Endothelial cell of umbilical vein (primary cell): ENCODE data around the gene CTDSPL. TPM values are rescaled to one million over a fixed set of nuclear protein-coding genes. Genes with fewer than 3 reads are reported as not detected.

Source experiments
- BruUV-seq: library from RNA; stranded (reverse); fragments of 400-500 nt; replicated peaks from 2 replicates; lab custom pipeline; 2021; lab: Mats Ljungman, UMichigan
- CTCF ChIA-PET: fragments of 300-600, 350-600 bp; sonication (Branson Sonifier 250); formaldehyde crosslinking; loops from one replicate; lab custom pipeline; 2021; ENCODE audit warnings: antibody characterized with exemption, inconsistent platforms; lab: Charles Lee
- POLR2A ChIA-PET: fragments of 300-600, 350-600 bp; sonication (Branson Sonifier 250); formaldehyde crosslinking; loops from one replicate; lab custom pipeline; 2021; ENCODE audit warnings: antibody characterized with exemption, inconsistent platforms; lab: Charles Lee
- DNase-seq: peaks from one replicate; pipeline ENCODE4 v3.0.0-alpha.2; 2011; ENCODE audit warnings: low read depth, low spot score
- FAIRE-seq: peaks from 2 replicates; lab custom pipeline; 2011; peaks lifted over from hg19 to GRCh38; lab: Jason Lieb, UNC
- H2AFZ ChIP-seq: 2 replicates; pipeline ENCODE4 v1.6.0; 2012; ENCODE audit warnings: low read depth, low read length, control low read depth, inconsistent platforms
- H3K27ac ChIP-seq: 2 replicates; pipeline ENCODE4 v1.5.1; 2011; ENCODE audit warnings: low read depth, mild to moderate bottlenecking, control low read depth, low read length, moderate library complexity; ENCODE audit not compliant: insufficient read depth
- H3K27me3 ChIP-seq, 2 experiments: 2 replicates each; pipeline versions ENCODE4 v1.6.0 to v1.6.1; 2011; ENCODE audit warnings: low read length in 2 of 2, mixed read lengths in 1 of 2; ENCODE audit not compliant: control insufficient read depth in 2 of 2, insufficient read depth in 2 of 2
- H3K36me3 ChIP-seq, 2 experiments: 2 replicates in 1 of 2; 3 replicates in 1 of 2; pipeline ENCODE4 v1.5.1; 2011; ENCODE audit warnings: low read length in 2 of 2, mild to moderate bottlenecking in 1 of 2, moderate library complexity in 1 of 2; ENCODE audit not compliant: control insufficient read depth in 2 of 2, insufficient read depth in 2 of 2; ENCODE audit errors: extremely low read depth in 1 of 2
- H3K4me1 ChIP-seq: 3 replicates; pipeline ENCODE4 v1.5.1; 2011; ENCODE audit warnings: mild to moderate bottlenecking, low read length; ENCODE audit not compliant: control insufficient read depth, insufficient read depth; ENCODE audit errors: extremely low read depth
- H3K4me2 ChIP-seq: 2 replicates; pipeline ENCODE4 v1.6.1; 2011; ENCODE audit warnings: low read length, control low read depth, mixed read lengths; ENCODE audit not compliant: insufficient read depth
- H3K4me3 ChIP-seq, 3 experiments: fragments of 200-600 bp in 1 of 3; sonication (generic), shearing (Covaris generic) in 1 of 3; replicated peaks in 1 of 3; 2 replicates each; pipeline ENCODE4 v1.5.1; 2011 to 2016; ENCODE audit warnings: control low read depth in 3 of 3, low read length in 3 of 3, mild to moderate bottlenecking in 2 of 3, inconsistent platforms in 1 of 3, low read depth in 1 of 3, moderate library complexity in 1 of 3; ENCODE audit not compliant: insufficient read depth in 1 of 3
- H3K79me2 ChIP-seq: 2 replicates; pipeline ENCODE4 v1.6.0; 2012; ENCODE audit warnings: low read length, inconsistent platforms; ENCODE audit not compliant: control insufficient read depth, insufficient read depth
- H3K9ac ChIP-seq: replicated peaks from 2 replicates; pipeline ENCODE3; 2011; ENCODE audit warnings: low read length, control low read depth; ENCODE audit not compliant: insufficient read depth; ENCODE audit errors: extremely low read depth
- H3K9me1 ChIP-seq: replicated peaks from 3 replicates; pipeline ENCODE4 v1.6.0; 2011; ENCODE audit warnings: mild to moderate bottlenecking, low read length; ENCODE audit not compliant: control insufficient read depth, insufficient read depth; ENCODE audit errors: extremely low read depth
- H3K9me3 ChIP-seq: replicated peaks from 2 replicates; pipeline ENCODE4 v1.5.1; 2012; ENCODE audit warnings: low read length, inconsistent platforms; ENCODE audit not compliant: control insufficient read depth, insufficient read depth
- H4K20me1 ChIP-seq: replicated peaks from 2 replicates; pipeline ENCODE3; 2011; ENCODE audit warnings: mild to moderate bottlenecking, low read length; ENCODE audit not compliant: control insufficient read depth, insufficient read depth; ENCODE audit errors: extremely low read depth
- EZH2 ChIP-seq: IDR thresholded peaks from 2 replicates; pipeline ENCODE4 v1.6.1; 2012; ENCODE audit warnings: borderline replicate concordance, low read depth, mild to moderate bottlenecking, moderate library complexity, low read length, inconsistent platforms; ENCODE audit not compliant: severe bottlenecking
- FOS ChIP-seq: IDR thresholded peaks from 2 replicates; pipeline ENCODE4 v1.6.1; 2011; ENCODE audit warnings: mild to moderate bottlenecking, low read length, moderate library complexity, borderline replicate concordance; ENCODE audit not compliant: insufficient read depth
- GATA2 ChIP-seq: IDR thresholded peaks from 2 replicates; pipeline ENCODE4 v1.7.0; 2011; ENCODE audit warnings: low read depth, mild to moderate bottlenecking, moderate library complexity, mixed read lengths, low read length; ENCODE audit not compliant: insufficient read length, insufficient read depth
- JUN ChIP-seq: IDR thresholded peaks from 2 replicates; pipeline ENCODE4 v1.6.1; 2011; ENCODE audit warnings: borderline replicate concordance, low read depth; ENCODE audit not compliant: insufficient read length, insufficient read depth
- MYC ChIP-seq: IDR thresholded peaks from one replicate; pipeline ENCODE4 v1.6.1; 2011; ENCODE audit warnings: mild to moderate bottlenecking, low read depth, low read length
- POLR2A ChIP-seq: IDR thresholded peaks from 2 replicates; pipeline ENCODE4 v1.6.1; 2012; ENCODE audit warnings: low read depth, mild to moderate bottlenecking, control low read depth, low read length
- POLR2AphosphoS5 ChIP-seq: IDR thresholded peaks from 2 replicates; pipeline ENCODE4 v1.6.1; 2012; ENCODE audit warnings: low read depth, mild to moderate bottlenecking, control low read depth, low read length, moderate library complexity; ENCODE audit not compliant: insufficient read depth
- dilution Hi-C: fragments of 300-500 bp; cut with MboI; formaldehyde crosslinking; loops from one replicate; pipeline ENCODE4 v1.15.0; 2019; ENCODE audit warnings: low sequenced_read_pairs; ENCODE audit not compliant: extremely low pct_ligation_motif_present
- intact Hi-C: fragments of 100-400 bp; cut with micrococcal nuclease; formaldehyde crosslinking; loops from one replicate; pipeline ENCODE4 v1.10.0; 2022
- polyA plus RNA-seq, 4 experiments: library from polyadenylated mRNA; depleted of rRNA in 3 of 4; stranded (reverse) in 3 of 4; unstranded in 1 of 4; fragments of >200 nt; gene quantifications; 2 replicates each; pipeline versions ENCODE4 v1.2.1 to v1.2.3, GENCODE V29; 2011 to 2012; ENCODE audit warnings: missing spikeins in 1 of 4
- total RNA-seq: library from RNA; stranded (reverse); gene quantifications from 2 replicates; pipeline ENCODE4 v1.2.3, GENCODE V29; 2021
- TF ChIP-seq, protein P1 (sequence below): IDR thresholded peaks from 2 replicates; pipeline ENCODE4 v1.6.1; 2011; ENCODE audit not compliant: insufficient read depth, insufficient read length
- TF ChIP-seq, protein P2 (sequence below), 2 donors: IDR thresholded peaks; 1 replicate in 1 of 2; 2 replicates in 1 of 2; pipeline ENCODE4 v1.5.1; 2011; ENCODE audit warnings: low read length in 2 of 2, mild to moderate bottlenecking in 2 of 2, moderate library complexity in 2 of 2, control low read depth in 1 of 2, inconsistent platforms in 1 of 2, low read depth in 1 of 2; ENCODE audit not compliant: insufficient read depth in 1 of 2; ENCODE audit errors: extremely low read depth in 1 of 2

CTDSPL gene
- total and polyA plus RNA-seq, 2 donors (not counting 3 experiments of a cell fraction or from before 2014, with no cell fraction given), result 30.1 to 43.2 TPM

DNA sequence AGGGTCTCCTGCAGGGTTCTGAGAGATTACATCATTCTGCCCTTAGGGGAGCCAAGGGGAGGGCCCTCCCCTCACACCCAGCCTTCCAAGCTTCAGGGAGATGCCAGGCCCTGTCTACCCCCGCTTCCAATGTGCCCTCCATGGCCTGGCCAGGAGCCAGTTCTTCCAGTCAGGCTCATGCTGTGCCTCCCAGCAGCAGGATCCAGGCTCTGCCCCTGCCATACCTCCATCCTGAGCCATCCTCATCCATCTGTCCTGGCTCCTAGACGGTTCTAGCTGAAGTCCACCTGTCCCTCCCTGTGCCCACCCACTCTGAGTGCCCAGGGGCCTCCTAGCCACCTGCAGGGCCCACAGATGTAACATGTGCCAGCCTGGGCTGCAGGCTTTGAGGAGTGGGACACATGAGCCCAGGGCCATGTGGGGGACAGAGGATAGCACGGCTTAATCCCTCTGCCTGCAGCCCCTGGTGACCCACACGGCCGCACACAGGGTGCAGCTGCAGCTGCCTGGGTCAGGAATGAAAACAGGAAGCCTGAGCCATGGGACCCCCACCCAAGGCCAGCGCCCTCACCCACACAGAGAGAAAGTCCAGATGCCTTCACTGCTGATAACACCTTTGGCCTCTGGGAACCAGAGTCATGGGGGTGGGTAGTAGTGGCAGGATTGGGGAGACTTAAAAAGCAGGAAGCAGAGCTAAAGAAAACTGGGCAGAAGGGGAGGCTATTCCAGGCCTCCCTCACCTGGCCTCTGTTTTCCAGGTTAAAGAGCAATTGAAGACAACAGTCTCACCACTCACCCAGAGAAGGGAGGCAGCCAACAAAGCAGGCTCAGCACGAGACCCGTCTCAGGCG lies 156.0 kb downstream of the CTDSPL start:
- Histone ChIP-seq H2AFZ (no peak overlapping the region), H3K4me1 (no peaks in the 10 kb centered on the region), H3K9me3 (no peaks in the 10 kb centered on the region), H3K9me1 (no peaks in the 10 kb centered on the region), H3K27me3 (no peaks in the 10 kb centered on the region), H3K4me3 (no peak overlapping the region), H3K9ac (no peak overlapping the region), H3K27ac (no peak overlapping the region), H3K79me2 (no peaks in the 10 kb centered on the region), H4K20me1 (no peaks in the 10 kb centered on the region), H3K36me3 (peaks cover 0 to 7% of the 10 kb centered on the region in 2 experiments), H3K4me2 (no peak overlapping the region)
- no peak for TF ChIP-seq EZH2
- no peak for TF ChIP-seq POLR2AphosphoS5
- TF ChIP-seq, protein P1, sequence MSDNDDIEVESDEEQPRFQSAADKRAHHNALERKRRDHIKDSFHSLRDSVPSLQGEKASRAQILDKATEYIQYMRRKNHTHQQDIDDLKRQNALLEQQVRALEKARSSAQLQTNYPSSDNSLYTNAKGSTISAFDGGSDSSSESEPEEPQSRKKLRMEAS, result no peak
- no peak for TF ChIP-seq FOS
- TF ChIP-seq, protein P2, sequence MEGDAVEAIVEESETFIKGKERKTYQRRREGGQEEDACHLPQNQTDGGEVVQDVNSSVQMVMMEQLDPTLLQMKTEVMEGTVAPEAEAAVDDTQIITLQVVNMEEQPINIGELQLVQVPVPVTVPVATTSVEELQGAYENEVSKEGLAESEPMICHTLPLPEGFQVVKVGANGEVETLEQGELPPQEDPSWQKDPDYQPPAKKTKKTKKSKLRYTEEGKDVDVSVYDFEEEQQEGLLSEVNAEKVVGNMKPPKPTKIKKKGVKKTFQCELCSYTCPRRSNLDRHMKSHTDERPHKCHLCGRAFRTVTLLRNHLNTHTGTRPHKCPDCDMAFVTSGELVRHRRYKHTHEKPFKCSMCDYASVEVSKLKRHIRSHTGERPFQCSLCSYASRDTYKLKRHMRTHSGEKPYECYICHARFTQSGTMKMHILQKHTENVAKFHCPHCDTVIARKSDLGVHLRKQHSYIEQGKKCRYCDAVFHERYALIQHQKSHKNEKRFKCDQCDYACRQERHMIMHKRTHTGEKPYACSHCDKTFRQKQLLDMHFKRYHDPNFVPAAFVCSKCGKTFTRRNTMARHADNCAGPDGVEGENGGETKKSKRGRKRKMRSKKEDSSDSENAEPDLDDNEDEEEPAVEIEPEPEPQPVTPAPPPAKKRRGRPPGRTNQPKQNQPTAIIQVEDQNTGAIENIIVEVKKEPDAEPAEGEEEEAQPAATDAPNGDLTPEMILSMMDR (IDR thresholded peaks at IDR 0.05; ENCODE audit: extremely low read depth in 1 of 2, insufficient read depth in 1 of 2, low read depth in 1 of 2, low read length in 2 of 2), result no peak
- TF ChIP-seq JUN, result no peak
- TF ChIP-seq POLR2A, result no peak
- no peak for TF ChIP-seq GATA2
- TF ChIP-seq MYC, result no peak
- POLR2A ChIA-PET, result no interaction called here
- dilution Hi-C loops, result no loop called here
- CTCF ChIA-PET, result no interaction called here
- DNase-seq (no peak), FAIRE-seq (no peak)
- BruUV-seq, result no TSS peak
- intact Hi-C loops, result no loop called here
